LNCAP (cell line): ENCODE data around the gene FBXO11.

Experiments
- TF ChIP-seq, protein P1 (sequence below): fragments of 450-650 bp; IDR thresholded peaks from 2 replicates; pipeline ENCODE4 v1.5.1; 2017; ENCODE audit warnings: mild to moderate bottlenecking

Gene FBXO11

DNA sequence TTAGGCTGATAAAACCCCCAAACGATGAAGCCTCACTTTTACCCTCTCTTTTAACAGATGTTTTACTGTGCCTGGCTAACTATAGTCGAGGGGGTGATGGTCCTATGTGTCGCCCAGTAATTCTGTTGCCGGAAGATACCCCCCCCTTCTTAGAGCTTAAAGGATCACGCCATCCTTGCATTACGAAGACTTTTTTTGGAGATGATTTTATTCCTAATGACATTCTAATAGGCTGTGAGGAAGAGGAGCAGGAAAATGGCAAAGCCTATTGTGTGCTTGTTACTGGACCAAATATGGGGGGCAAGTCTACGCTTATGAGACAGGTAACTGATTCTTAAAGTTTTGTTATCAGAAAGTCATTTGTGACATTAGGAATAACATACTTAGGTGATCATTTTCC lies 102.9 kb downstream of the FBXO11 start:
- TF ChIP-seq, protein P1, sequence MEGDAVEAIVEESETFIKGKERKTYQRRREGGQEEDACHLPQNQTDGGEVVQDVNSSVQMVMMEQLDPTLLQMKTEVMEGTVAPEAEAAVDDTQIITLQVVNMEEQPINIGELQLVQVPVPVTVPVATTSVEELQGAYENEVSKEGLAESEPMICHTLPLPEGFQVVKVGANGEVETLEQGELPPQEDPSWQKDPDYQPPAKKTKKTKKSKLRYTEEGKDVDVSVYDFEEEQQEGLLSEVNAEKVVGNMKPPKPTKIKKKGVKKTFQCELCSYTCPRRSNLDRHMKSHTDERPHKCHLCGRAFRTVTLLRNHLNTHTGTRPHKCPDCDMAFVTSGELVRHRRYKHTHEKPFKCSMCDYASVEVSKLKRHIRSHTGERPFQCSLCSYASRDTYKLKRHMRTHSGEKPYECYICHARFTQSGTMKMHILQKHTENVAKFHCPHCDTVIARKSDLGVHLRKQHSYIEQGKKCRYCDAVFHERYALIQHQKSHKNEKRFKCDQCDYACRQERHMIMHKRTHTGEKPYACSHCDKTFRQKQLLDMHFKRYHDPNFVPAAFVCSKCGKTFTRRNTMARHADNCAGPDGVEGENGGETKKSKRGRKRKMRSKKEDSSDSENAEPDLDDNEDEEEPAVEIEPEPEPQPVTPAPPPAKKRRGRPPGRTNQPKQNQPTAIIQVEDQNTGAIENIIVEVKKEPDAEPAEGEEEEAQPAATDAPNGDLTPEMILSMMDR: no peak

DNA sequence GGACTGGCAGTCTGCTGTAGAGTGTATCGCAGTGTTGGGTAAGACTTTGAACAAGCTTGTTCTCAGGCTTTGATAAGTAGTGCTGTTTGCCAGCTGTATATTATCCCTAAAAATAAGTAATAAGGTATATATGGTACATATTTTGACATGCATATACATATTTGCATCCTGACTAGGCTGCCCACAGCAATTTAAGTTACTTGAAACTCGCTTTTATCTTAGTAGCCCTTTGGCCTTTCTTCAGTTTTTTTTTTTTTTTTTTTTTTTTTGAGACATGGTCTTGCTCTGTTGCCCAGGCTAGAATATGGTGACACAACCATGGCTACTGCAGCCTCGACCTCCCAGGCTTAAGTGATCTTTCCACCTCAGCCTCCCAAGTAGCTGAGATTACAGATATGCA lies 105.2 kb downstream of the FBXO11 start:
- TF ChIP-seq, protein P1: no peak

DNA sequence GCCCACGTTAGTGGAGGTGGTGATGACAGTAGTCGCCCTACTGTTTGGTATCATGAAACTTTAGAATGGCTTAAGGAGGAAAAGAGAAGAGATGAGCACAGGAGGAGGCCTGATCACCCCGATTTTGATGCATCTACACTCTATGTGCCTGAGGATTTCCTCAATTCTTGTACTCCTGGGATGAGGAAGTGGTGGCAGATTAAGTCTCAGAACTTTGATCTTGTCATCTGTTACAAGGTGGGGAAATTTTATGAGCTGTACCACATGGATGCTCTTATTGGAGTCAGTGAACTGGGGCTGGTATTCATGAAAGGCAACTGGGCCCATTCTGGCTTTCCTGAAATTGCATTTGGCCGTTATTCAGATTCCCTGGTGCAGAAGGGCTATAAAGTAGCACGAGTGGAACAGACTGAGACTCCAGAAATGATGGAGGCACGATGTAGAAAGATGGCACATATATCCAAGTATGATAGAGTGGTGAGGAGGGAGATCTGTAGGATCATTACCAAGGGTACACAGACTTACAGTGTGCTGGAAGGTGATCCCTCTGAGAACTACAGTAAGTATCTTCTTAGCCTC lies 107.2 kb downstream of the FBXO11 start:
- TF ChIP-seq, protein P1: no peak

DNA sequence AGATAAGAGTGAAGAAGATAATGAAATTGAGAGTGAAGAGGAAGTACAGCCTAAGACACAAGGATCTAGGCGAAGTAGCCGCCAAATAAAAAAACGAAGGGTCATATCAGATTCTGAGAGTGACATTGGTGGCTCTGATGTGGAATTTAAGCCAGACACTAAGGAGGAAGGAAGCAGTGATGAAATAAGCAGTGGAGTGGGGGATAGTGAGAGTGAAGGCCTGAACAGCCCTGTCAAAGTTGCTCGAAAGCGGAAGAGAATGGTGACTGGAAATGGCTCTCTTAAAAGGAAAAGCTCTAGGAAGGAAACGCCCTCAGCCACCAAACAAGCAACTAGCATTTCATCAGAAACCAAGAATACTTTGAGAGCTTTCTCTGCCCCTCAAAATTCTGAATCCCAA lies 107.7 kb downstream of the FBXO11 start:
- TF ChIP-seq, protein P1: no peak

DNA sequence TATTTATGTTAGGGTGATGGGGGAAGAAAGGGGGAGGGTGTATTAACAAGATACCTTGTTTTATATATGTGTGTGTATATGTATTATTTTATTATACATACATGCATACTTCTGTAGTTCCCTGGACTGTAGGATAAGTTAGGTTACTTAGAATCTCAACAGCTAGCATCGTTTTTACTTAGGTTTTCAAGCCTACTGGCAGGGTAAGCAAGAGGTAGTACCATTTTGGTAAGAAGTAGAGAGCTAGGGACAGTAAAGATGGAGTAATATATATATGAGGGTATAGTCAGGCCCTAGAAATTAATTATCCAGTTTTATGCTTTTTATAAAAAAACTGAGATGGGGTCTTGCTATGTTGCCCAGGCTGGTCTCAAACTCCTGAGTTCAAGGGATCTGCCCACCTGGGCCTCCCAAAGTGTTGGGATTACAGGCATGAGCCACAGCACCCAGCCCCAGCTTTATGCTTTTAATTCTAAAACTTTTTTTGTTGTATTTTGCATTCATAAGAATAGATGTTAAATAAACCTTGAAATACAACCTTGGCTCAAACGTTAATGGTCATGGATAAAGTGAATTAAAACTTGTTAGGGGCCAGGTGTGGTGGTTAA lies 110.1 kb downstream of the FBXO11 start:
- TF ChIP-seq, protein P1: no peak

DNA sequence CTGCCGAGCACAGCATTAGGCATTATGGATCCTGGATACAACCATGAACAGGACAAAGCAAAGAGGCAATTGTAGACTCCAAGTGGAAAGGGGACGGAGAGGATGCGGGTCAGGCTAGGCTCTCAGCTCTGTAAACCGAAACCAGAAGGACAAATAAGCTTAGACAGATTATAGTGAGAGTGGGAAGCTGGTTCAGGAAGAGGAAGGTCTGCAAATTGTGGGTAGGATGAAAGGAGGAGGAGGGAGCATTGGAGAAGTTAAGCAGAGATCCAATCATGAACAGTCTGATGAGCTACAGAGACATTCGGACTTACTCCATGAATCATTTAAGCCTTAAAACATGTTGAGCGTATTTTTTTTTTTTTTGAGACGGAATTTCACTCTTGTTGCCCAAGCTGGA lies 120.3 kb downstream of the FBXO11 start:
- TF ChIP-seq, protein P1: no peak

DNA sequence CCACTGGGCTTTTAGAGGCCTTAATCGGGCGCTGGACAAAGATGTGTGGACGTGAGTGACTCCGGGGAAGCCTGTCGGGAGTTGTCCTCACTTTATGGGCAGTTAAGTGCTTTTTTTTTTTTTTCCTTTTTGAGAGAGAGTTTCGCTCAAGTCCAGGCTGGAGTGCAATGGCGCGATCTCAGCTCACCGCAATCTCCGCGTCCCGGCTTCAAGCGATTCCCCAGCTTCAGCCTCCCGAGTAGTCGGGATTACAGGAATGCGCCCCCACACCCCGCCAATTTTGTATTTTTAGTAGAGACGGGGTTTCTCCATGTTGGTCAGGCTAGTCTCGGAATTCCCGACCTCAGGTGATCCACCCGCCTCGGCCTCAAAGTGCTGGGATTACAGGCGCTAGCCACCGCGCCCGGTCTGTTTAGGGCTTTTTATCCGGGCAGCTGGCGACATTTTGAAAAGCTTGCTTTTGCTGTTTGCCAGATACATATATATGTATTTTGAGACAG lies 121.9 kb downstream of the FBXO11 start:
- TF ChIP-seq, protein P1: no peak
